CD4-positive, CD25-positive, alpha-beta regulatory T cell (primary cell): ENCODE measurements around the gene GRAMD4. TPM values are rescaled to one million over a fixed set of nuclear protein-coding genes. Genes with fewer than 3 reads are reported as not detected.

Source experiments
- ATAC-seq, 2 donors: fragments of 150-1000 bp; cut with Tn5 transposase; one replicate each; pipeline ENCODE4 v1.10.0; 2021; ENCODE audit warnings: low read depth in 2 of 2, moderate number of reproducible peaks in 2 of 2, moderate library complexity in 1 of 2
- DNase-seq, 3 donors: peaks; one replicate each; pipeline versions ENCODE4 v3.0.0 to v3.0.0-alpha.2; 2012 to 2022; ENCODE audit warnings: mixed read lengths in 1 of 3
- H3K27ac ChIP-seq: one replicate; pipeline ENCODE4 v1.7.0; 2013; ENCODE audit warnings: mild to moderate bottlenecking, low read length; ENCODE audit not compliant: insufficient read depth, poor library complexity, severe bottlenecking
- H3K27me3 ChIP-seq: one replicate; pipeline ENCODE4 v1.7.0; 2013; ENCODE audit warnings: low read length; ENCODE audit not compliant: control insufficient read depth, insufficient read depth
- H3K36me3 ChIP-seq: one replicate; pipeline ENCODE4 v1.7.0; 2013; ENCODE audit warnings: mild to moderate bottlenecking, low read length, moderate library complexity; ENCODE audit not compliant: control insufficient read depth, insufficient read depth
- H3K4me1 ChIP-seq: 2 replicates; pipeline ENCODE4 v1.7.0; 2013; ENCODE audit warnings: mild to moderate bottlenecking, low read length; ENCODE audit not compliant: insufficient read depth, control insufficient read depth, poor library complexity, severe bottlenecking
- H3K4me3 ChIP-seq: one replicate; pipeline ENCODE4 v1.7.0; 2013; ENCODE audit warnings: low read depth, mild to moderate bottlenecking, low read length, moderate library complexity
- H3K9me3 ChIP-seq, 2 experiments: 1 replicate in 1 of 2; 2 replicates in 1 of 2; pipeline ENCODE4 v1.7.0; 2013; ENCODE audit warnings: low read length in 2 of 2, mild to moderate bottlenecking in 1 of 2, moderate library complexity in 1 of 2; ENCODE audit not compliant: control insufficient read depth in 2 of 2
- H3K27ac Mint-ChIP-seq, 3 donors: one replicate each; pipeline ENCODE4 v1.8.0; 2020 to 2022; ENCODE audit warnings: mild to moderate bottlenecking in 3 of 3, mixed read lengths in 3 of 3, moderate library complexity in 2 of 3
- H3K27me3 Mint-ChIP-seq: one replicate; pipeline ENCODE4 v1.8.0; 2022; ENCODE audit warnings: mild to moderate bottlenecking, mixed read lengths
- H3K36me3 Mint-ChIP-seq: one replicate; pipeline ENCODE4 v1.8.0; 2020; ENCODE audit warnings: mixed read lengths
- H3K4me1 Mint-ChIP-seq, 4 donors: one replicate each; pipeline ENCODE4 v1.8.0; 2020 to 2022; ENCODE audit warnings: mixed read lengths in 4 of 4, mild to moderate bottlenecking in 1 of 4
- H3K4me3 Mint-ChIP-seq, 4 donors: one replicate each; pipeline ENCODE4 v1.8.0; 2020 to 2022; ENCODE audit warnings: mild to moderate bottlenecking in 4 of 4, mixed read lengths in 4 of 4, moderate library complexity in 3 of 4
- H3K9me3 Mint-ChIP-seq, 7 donors: one replicate each; pipeline ENCODE4 v1.8.0; 2020 to 2022; ENCODE audit warnings: mixed read lengths in 7 of 7, mild to moderate bottlenecking in 3 of 7, moderate library complexity in 2 of 7
- polyA plus RNA-seq, 4 donors: library from polyadenylated mRNA; unstranded; fragments of 300-500 nt; fragmentation: Illumina TruSeq; gene quantifications; one replicate each; pipeline ENCODE4 v1.2.3, GENCODE V29; 2021
- total RNA-seq: library from RNA; stranded (reverse); gene quantifications from one replicate; pipeline ENCODE4 v1.2.3, GENCODE V29; 2022

The GRAMD4 gene
- total and polyA plus RNA-seq, 5 donors from 2014 or later: 7.0 to 43.6 (median 7.5) TPM

DNA sequence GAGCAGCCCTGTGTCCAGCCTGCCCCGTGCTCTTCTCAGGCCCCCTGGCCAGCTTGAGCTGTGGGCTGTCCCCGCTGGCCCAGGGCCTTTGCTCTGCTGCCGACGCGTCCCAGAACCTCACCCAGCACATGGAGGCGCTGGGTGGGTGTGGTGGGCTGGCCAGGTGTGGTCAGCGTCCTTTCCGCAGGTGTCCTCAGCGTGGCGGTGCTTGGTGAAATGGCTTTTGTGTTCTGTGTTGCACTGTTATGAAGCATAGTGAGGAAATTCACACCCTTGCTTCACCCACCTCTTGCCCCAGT is 37.4 kb downstream of the GRAMD4 start:
- H3K36me3 Mint-ChIP-seq: no peaks in the 10 kb centered on the region
- no peaks in the 10 kb centered on the region for H3K9me3 Mint-ChIP-seq
- Histone ChIP-seq H3K4me1 (peaks cover 32% of the 10 kb centered on the region), H3K9me3 (no peaks in the 10 kb centered on the region), H3K36me3 (no peaks in the 10 kb centered on the region), H3K27me3 (no peaks in the 10 kb centered on the region), H3K4me3 (no peak overlapping the region), H3K27ac (no peak overlapping the region)
- H3K27ac Mint-ChIP-seq: no peak overlapping the region
- no peak for ATAC-seq
- no peaks in the 10 kb centered on the region for H3K27me3 Mint-ChIP-seq
- DNase-seq: no peak
- H3K4me3 Mint-ChIP-seq: no peak overlapping the region
- peaks cover 6 to 34% (median 22%) of the 10 kb centered on the region in 4 donors for H3K4me1 Mint-ChIP-seq

DNA sequence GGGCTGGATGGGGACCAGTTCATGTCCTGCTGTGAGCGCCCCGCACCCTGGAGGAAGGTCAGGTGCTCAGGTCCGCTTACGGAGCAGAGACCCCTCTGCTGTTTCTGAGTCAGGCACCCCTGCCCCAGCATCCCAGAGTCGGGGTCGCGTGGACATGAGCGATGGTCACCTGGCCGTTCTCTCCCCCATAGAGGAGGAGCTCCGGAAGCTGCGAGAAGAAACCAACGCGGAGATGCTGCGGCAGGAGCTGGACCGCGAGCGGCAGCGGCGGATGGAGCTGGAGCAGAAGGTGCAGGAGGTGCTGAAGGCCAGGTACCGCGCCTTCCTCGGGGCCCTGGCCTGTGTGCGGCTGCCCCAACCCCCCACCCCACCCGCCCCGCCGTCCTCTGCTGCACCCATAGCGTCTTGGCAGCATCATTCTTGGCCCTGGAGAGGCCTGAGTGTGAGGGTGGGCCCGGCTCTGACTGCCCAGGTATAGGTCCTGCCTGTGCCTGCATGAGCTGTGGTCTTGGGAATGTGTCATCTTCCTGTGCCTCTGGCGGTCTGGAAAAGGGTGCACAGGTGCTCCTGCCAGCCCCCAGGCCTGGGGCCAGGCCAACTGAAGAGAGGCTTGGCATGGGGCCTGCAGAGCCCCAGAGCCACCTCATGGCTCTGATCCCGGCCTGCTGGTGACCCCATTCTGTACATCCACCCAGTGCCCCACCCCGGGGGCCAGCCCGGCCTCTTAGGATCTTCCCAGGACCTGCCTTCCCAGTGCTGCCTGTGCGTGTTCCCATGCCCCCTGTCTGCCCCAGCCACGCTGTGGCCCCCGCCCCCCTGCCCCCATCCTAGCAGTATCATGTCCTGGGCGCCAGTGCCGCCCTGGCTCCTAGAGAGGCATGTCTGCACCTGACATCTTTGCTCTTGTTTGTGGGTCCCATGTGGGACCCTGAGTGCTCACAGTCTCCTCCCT is 38.1 kb downstream of the GRAMD4 start:
- H3K4me1 Mint-ChIP-seq: peaks cover 6 to 29% (median 19%) of the 10 kb centered on the region in 4 donors
- ATAC-seq: no peak
- no peak overlapping the region for H3K4me3 ChIP-seq
- no peaks in the 10 kb centered on the region for H3K36me3 ChIP-seq
- no peaks in the 10 kb centered on the region for H3K27me3 ChIP-seq
- no peak overlapping the region for H3K4me3 Mint-ChIP-seq
- H3K4me1 ChIP-seq: peaks cover 28% of the 10 kb centered on the region
- no peaks in the 10 kb centered on the region for H3K36me3 Mint-ChIP-seq
- H3K27ac ChIP-seq: no peak overlapping the region
- no peak for DNase-seq
- H3K9me3 Mint-ChIP-seq: no peaks in the 10 kb centered on the region
- no peak overlapping the region for H3K27ac Mint-ChIP-seq
- H3K27me3 Mint-ChIP-seq: no peaks in the 10 kb centered on the region
- no peaks in the 10 kb centered on the region for H3K9me3 ChIP-seq

DNA sequence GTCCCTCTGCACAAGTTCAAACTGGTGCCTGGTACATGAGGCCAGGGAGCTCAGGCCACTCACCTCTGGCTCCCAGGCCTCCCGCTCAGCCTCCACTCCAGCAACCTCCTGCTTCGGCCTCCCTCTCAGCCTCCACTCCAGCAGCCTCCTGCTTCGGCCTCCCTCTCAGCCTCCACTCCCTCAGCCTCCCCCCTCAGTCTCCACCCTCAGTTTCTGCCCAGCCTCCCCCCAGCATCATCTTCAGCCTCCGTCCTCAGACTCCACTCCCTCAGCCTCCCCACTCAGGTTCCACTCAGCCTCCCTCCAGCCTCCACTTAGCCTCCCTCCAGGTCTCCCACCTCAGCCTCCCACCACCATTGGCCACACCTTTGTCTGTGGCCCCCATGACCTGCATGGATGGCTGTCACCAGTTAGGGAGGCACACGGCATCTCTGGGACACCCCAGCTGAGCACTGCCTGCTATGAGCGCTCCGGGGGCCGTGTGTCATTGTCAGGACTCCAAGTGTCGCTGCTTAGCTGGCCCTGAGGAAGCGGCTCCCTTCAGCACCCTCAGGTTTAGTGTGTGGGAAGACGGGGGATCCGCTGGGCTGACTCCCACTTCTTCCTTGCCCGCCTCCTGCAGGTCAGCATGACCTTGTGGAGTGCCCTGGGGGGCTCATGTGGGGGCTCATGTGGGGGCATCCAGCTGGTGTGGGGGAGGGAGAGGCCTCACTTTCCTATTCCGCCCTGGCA is 39.0 kb downstream of the GRAMD4 start:
- Mint-ChIP-seq H3K4me3 (no peak overlapping the region), H3K9me3 (no peaks in the 10 kb centered on the region), H3K27ac (no peak overlapping the region), H3K4me1 (peaks cover 6 to 24% (median 19%) of the 10 kb centered on the region in 4 donors), H3K36me3 (peaks cover 5% of the 10 kb centered on the region), H3K27me3 (no peaks in the 10 kb centered on the region)
- Histone ChIP-seq H3K27me3 (no peaks in the 10 kb centered on the region), H3K27ac (no peak overlapping the region), H3K4me1 (peaks cover 22% of the 10 kb centered on the region), H3K36me3 (no peaks in the 10 kb centered on the region), H3K4me3 (no peak overlapping the region), H3K9me3 (no peaks in the 10 kb centered on the region)
- ATAC-seq: no peak
- DNase-seq: no peak

DNA sequence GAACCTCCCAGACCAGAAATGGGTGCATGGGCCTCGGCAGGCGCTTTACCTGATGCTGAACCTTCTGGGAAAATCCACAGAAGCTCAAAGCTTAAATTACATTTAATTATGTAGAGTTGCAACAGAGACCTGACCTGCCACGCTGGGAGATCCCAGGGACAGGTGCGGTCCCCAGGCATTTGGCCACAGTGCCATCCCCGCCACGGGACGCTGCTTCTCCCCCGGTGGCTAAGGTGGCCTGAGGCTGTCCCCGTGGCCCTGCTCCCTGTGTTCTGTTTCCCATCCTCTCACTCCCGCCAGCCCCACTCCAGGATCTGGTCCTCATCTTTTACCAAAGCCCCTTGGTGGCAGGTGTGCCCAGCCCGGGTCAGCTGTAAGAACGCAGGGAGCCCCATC is 39.6 kb downstream of the GRAMD4 start:
- H3K36me3 Mint-ChIP-seq: peaks cover 5% of the 10 kb centered on the region
- no peaks in the 10 kb centered on the region for H3K27me3 Mint-ChIP-seq
- H3K4me3 Mint-ChIP-seq: no peak overlapping the region
- H3K27ac Mint-ChIP-seq: peak overlapping the region in 1 of 3 donors; percentile 77
- H3K9me3 Mint-ChIP-seq: no peaks in the 10 kb centered on the region
- Histone ChIP-seq H3K27me3 (no peaks in the 10 kb centered on the region), H3K4me1 (peaks cover 22% of the 10 kb centered on the region), H3K4me3 (no peak overlapping the region), H3K27ac (no peak overlapping the region), H3K36me3 (peaks cover 2% of the 10 kb centered on the region), H3K9me3 (no peaks in the 10 kb centered on the region)
- ATAC-seq (no peak), DNase-seq (no peak)
- H3K4me1 Mint-ChIP-seq: peaks cover 6 to 24% (median 19%) of the 10 kb centered on the region in 4 donors

DNA sequence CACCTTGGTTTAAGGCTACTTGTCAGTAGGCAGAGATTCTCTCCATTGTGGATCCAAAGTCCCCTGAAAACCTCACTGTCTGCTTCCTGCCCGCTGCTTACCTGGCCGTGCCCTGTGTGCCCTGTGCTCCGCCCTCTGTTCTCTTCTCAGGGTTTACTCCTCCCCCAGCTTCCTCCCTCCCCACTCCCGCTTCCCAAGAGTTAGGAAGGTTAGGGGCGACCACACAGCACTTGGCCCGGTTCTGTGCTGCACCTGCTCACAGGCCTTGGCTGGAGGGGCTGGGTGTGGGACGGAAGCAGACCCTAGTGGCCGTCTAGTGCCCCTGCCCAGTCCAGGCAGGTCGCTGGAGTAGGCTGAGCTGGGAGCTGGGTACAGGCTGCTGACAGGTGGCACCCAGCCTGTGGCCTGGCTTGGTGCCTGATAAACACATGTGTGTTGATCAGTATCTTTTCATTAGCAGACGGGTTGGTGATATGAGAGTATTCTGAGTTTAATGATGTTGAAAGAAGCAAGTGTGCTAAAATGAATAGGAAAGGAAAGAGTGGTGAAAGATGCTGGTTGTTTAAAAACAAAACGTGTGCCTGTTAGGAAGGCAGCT is 40.5 kb downstream of the GRAMD4 start:
- Histone ChIP-seq H3K27ac (peak overlapping the region; percentile 53), H3K9me3 (no peaks in the 10 kb centered on the region), H3K4me3 (peak overlapping the region; percentile 19), H3K36me3 (peaks cover 3% of the 10 kb centered on the region), H3K4me1 (peaks cover 22% of the 10 kb centered on the region), H3K27me3 (no peaks in the 10 kb centered on the region)
- Mint-ChIP-seq H3K4me1 (peaks cover 6 to 24% (median 19%) of the 10 kb centered on the region in 4 donors), H3K9me3 (no peaks in the 10 kb centered on the region), H3K36me3 (peaks cover 5% of the 10 kb centered on the region), H3K27ac (peak overlapping the region; percentile 77 to 89 (median 88)), H3K27me3 (no peaks in the 10 kb centered on the region), H3K4me3 (peak overlapping the region; percentile 0 to 64 (median 40))
- ATAC-seq (peak; percentile 50 to 56), DNase-seq (peak in 1 of 3 donors; percentile 28)

DNA sequence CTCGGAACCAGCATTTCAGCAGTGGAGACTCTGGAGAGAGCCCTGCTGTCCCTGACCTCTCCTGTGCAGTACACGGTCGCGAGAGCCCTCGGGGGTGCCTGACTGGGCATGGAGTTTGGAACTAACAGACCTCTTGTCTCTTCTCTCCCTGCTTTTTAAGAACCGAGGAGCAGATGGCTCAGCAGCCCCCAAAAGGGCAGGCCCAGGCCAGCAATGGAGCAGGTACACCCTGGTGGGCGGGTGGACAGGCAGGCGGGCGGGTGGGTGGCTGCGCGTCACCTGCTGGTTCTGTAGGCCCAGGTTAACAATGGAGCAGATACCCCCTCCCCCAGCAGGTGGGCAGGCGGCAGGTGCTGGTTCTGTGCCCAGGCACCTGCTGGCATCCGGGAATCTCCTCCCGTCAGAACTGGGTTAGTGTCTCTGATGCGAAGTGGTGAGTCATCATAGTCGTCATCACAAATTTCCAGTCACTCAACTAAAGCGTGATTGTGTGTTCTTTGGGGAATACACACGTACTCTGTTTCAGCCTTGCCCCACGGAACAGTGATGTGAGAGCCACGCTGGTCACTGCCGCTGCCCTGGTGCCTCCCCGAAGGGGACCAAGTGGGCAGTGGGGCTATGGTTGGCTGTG is 41.1 kb downstream of the GRAMD4 start:
- Histone ChIP-seq H3K4me3 (no peak overlapping the region), H3K27ac (peak overlapping the region; percentile 53), H3K4me1 (peaks cover 22% of the 10 kb centered on the region), H3K36me3 (peaks cover 3% of the 10 kb centered on the region), H3K27me3 (no peaks in the 10 kb centered on the region), H3K9me3 (no peaks in the 10 kb centered on the region)
- H3K36me3 Mint-ChIP-seq: peaks cover 5% of the 10 kb centered on the region
- DNase-seq: peak; percentile 25 to 47 (median 30)
- H3K9me3 Mint-ChIP-seq: no peaks in the 10 kb centered on the region
- H3K4me1 Mint-ChIP-seq: peaks cover 6 to 24% (median 19%) of the 10 kb centered on the region in 4 donors
- peak overlapping the region in 3 of 4 donors; percentile 29 to 64 (median 52) for H3K4me3 Mint-ChIP-seq
- peak; percentile 72 for ATAC-seq
- no peaks in the 10 kb centered on the region for H3K27me3 Mint-ChIP-seq
- peak overlapping the region in 2 of 3 donors; percentile 77 to 88 for H3K27ac Mint-ChIP-seq

DNA sequence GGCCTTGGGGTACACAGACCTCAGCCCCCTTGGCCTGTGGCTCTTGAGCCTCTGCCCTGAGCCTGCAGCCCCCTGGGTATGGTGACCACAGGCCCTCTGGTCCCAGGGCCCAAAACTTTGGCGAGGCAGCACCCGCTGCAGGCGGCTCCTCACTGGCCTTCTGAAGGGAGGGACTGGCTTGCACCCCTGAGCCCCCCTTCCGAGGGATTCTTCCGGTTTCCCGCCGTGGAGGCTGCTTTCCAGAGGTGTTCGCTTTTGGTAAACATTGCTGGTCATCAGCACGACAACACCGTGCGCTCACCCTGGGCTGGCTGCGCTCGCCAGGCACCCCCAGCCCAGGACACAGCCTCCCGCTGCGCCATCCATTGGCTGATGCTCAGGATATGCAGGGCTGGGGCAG is 42.0 kb downstream of the GRAMD4 start:
- no peak for ATAC-seq
- Histone ChIP-seq H3K27ac (no peak overlapping the region), H3K9me3 (no peaks in the 10 kb centered on the region), H3K4me3 (no peak overlapping the region), H3K36me3 (peaks cover 6% of the 10 kb centered on the region), H3K4me1 (peaks cover 22% of the 10 kb centered on the region), H3K27me3 (no peaks in the 10 kb centered on the region)
- H3K4me1 Mint-ChIP-seq: peaks cover 6 to 22% (median 19%) of the 10 kb centered on the region in 4 donors
- H3K4me3 Mint-ChIP-seq: no peak overlapping the region
- peaks cover 5% of the 10 kb centered on the region for H3K36me3 Mint-ChIP-seq
- no peaks in the 10 kb centered on the region for H3K9me3 Mint-ChIP-seq
- DNase-seq: no peak
- no peak overlapping the region for H3K27ac Mint-ChIP-seq
- H3K27me3 Mint-ChIP-seq: no peaks in the 10 kb centered on the region
